Activated CD8-positive, alpha-beta T cell treated with anti-CD3 and anti-CD28 coated beads for 36 hours (primary cell): ENCODE data around the gene THADA. TPM values are rescaled to one million over a fixed set of nuclear protein-coding genes. Genes with fewer than 3 reads are reported as not detected.

ENCODE experiments used
- ATAC-seq: fragments of 200-7000 bp; cut with Tn5 transposase; one replicate; pipeline ENCODE4 v1.10.0; 2021; ENCODE audit warnings: mild to moderate bottlenecking, moderate library complexity
- CTCF ChIA-PET: fragments of 350-600 bp; sonication (Branson Sonifier 250); formaldehyde crosslinking; loops from one replicate; lab custom pipeline; 2021; ENCODE audit warnings: antibody characterized with exemption; lab: Charles Lee
- POLR2A ChIA-PET: fragments of 350-600 bp; sonication (Branson Sonifier 250); formaldehyde crosslinking; loops from one replicate; lab custom pipeline; 2021; ENCODE audit warnings: antibody characterized with exemption; lab: Charles Lee
- DNase-seq: peaks from one replicate; pipeline ENCODE4 v3.0.0-alpha.2; 2020
- H3K27ac Mint-ChIP-seq: one replicate; pipeline ENCODE4 v1.8.0; 2021; ENCODE audit warnings: mild to moderate bottlenecking, mixed read lengths
- H3K27me3 Mint-ChIP-seq: one replicate; pipeline ENCODE4 v1.8.0; 2021; ENCODE audit warnings: mixed read lengths
- H3K36me3 Mint-ChIP-seq: one replicate; pipeline ENCODE4 v1.8.0; 2021; ENCODE audit warnings: low read depth, mixed read lengths
- H3K4me1 Mint-ChIP-seq: one replicate; pipeline ENCODE4 v1.8.0; 2021; ENCODE audit warnings: low read depth, mixed read lengths
- H3K4me3 Mint-ChIP-seq: one replicate; pipeline ENCODE4 v1.8.0; 2021; ENCODE audit warnings: mild to moderate bottlenecking, moderate library complexity, mixed read lengths
- H3K9me3 Mint-ChIP-seq: one replicate; pipeline ENCODE4 v1.8.0; 2021; ENCODE audit warnings: mixed read lengths
- intact Hi-C: fragments of 100-400 bp; cut with micrococcal nuclease; formaldehyde crosslinking; loops from one replicate; pipeline ENCODE4 v1.10.0; 2022
- total RNA-seq, 2 experiments: library from RNA; stranded (reverse); gene quantifications; one replicate each; pipeline ENCODE4 v1.2.3, GENCODE V29; 2021
- TF ChIP-seq, protein P1 (sequence below): fragments of 200-600 bp; IDR thresholded peaks from one replicate; pipeline ENCODE4 v1.8.0; 2022; ENCODE audit warnings: antibody characterized with exemption, mild to moderate bottlenecking

The THADA gene
- total RNA-seq, 2 experiments from 2014 or later = 31.3 to 31.6 TPM

DNA sequence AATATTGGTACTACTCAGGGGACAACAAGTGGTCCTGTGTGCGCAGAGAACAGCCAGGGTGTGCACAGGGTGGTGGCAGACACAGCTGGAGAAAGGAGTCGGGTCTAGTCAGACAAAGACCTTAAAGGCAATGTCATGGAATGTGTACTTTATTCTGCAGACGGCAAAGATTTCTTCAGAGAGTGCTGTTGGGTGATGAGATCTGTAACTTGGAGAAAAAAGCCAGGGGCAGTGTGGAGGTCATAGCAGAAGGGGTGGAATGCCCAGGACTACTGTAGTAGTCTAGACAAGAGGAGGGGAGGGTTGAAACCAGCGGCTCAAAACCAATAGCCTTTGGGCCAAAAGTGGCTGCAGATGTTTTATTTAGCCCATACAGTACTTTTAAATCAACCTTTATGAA, 248.1 kb downstream of the THADA start:
- TF ChIP-seq, protein P1, sequence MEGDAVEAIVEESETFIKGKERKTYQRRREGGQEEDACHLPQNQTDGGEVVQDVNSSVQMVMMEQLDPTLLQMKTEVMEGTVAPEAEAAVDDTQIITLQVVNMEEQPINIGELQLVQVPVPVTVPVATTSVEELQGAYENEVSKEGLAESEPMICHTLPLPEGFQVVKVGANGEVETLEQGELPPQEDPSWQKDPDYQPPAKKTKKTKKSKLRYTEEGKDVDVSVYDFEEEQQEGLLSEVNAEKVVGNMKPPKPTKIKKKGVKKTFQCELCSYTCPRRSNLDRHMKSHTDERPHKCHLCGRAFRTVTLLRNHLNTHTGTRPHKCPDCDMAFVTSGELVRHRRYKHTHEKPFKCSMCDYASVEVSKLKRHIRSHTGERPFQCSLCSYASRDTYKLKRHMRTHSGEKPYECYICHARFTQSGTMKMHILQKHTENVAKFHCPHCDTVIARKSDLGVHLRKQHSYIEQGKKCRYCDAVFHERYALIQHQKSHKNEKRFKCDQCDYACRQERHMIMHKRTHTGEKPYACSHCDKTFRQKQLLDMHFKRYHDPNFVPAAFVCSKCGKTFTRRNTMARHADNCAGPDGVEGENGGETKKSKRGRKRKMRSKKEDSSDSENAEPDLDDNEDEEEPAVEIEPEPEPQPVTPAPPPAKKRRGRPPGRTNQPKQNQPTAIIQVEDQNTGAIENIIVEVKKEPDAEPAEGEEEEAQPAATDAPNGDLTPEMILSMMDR = no peak
- Mint-ChIP-seq H3K27ac (no peak overlapping the region), H3K4me1 (no peaks in the 10 kb centered on the region), H3K4me3 (no peak overlapping the region), H3K36me3 (peaks cover 11% of the 10 kb centered on the region), H3K27me3 (no peaks in the 10 kb centered on the region), H3K9me3 (no peaks in the 10 kb centered on the region)
- intact Hi-C loops = no loop called here
- ATAC-seq (no peak), DNase-seq (no peak)
- ChIA-PET CTCF (no interaction called here), POLR2A (no interaction called here)

DNA sequence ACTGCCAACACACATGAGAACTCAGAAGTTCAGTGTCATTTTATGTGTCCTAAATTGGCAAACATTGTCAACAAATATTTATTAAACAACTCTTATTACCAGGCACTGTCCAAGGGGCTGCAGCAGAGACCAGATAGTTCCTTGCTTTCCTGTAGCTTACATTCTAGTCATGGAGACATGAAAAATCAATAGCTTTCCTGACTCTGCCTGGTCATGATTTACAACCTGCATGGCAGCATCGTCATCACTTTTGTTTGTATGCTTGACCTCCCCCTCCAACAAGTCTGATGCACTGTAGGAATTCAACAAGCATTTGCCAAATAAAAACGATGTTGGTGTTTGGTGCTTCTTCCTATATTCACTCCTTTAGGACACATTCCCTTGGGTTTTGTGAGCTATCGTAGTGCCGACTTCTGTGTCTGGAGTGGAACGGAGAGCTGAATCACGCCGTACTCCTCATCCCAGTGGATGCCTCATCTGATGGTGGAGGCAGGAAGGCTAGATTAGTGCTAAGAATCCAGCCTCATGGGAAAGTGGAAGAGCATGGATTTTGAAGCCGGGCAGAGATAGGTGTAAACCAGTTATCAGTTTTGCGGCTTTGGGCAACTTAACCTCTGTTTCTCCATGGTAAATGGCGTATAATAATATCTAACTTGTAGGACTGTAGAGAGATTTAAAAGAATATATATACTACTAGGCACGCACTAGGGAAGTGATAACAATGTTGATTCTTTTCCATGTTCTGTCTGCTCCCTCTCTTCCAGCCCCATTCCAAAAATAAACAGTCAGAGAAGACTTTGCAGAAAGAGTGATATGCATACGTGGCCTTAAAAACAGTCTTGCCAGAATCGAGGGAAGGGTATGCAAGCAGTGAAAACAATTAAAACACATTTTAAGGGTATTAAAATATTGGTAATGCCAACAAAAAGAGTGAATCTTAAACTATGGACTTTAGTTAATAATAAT, 249.0 kb downstream of the THADA start:
- ChIA-PET POLR2A (interaction anchor here (1.1 kb wide), 1 partner anchor 17 kb away, joined by 3 read pairs; no protein-coding TSS in a partner anchor), CTCF (no interaction called here)
- H3K4me3 Mint-ChIP-seq = no peak overlapping the region

DNA sequence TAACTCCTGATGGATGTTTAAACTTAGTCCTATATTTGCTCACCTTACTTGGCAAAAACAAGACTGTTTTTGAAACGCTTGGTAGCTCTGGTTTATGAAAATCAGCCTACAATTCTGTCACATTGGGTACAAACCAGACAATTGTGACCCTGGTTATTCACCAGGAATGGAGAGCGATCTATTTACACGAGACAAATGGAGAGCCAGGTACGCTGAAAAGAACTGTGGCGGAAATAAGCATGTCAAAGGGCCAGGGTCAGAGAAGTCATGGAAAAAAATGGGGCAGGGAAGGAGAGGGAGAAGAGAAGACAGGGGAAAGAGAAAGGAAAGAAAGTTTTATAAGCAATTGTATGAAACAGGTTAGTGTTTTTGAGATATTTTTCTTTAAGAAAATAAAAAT, 250.0 kb downstream of the THADA start:
- POLR2A ChIA-PET = interaction anchor here (1.1 kb wide), 1 partner anchor 16 kb away, joined by 3 read pairs; no protein-coding TSS in a partner anchor
- no peak for ATAC-seq
- intact Hi-C loops = no loop called here
- no peaks in the 10 kb centered on the region for H3K27me3 Mint-ChIP-seq
- CTCF ChIA-PET = no interaction called here
- H3K4me3 Mint-ChIP-seq = no peak overlapping the region
- H3K27ac Mint-ChIP-seq = no peak overlapping the region
- no peaks in the 10 kb centered on the region for H3K9me3 Mint-ChIP-seq
- no peaks in the 10 kb centered on the region for H3K4me1 Mint-ChIP-seq
- no peak for DNase-seq
- TF ChIP-seq, protein P1 = no peak
- H3K36me3 Mint-ChIP-seq = peaks cover 17% of the 10 kb centered on the region

More for the DNA sequence above, 249.0 kb downstream of the THADA start:
- Mint-ChIP-seq H3K4me1 (no peaks in the 10 kb centered on the region), H3K36me3 (peaks cover 17% of the 10 kb centered on the region), H3K9me3 (no peaks in the 10 kb centered on the region), H3K27me3 (no peaks in the 10 kb centered on the region), H3K27ac (no peak overlapping the region)
- intact Hi-C loops = no loop called here
- TF ChIP-seq, protein P1 = no peak
- DNase-seq (no peak), ATAC-seq (no peak)

DNA sequence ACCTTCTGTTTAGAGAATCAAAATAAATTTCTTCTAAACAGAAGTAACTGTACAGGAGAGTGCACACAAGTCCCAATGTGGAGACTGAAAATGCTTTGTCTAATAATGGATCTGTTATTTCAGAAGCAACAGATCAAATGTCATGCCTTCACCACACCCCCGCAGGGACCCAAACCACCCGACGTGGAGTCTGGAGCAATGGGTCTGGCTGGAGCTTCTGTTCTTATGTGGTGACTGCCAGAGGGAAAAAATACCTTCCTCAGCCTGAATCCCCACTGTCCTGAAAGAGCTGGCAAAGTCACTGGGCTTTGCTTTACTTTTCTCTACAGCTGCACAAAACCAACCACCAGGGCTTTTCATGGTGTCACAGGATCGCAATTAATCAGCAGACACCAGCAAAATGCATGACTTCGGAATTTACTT, 250.4 kb downstream of the THADA start:
- intact Hi-C loops = no loop called here
- TF ChIP-seq, protein P1 = no peak
- Mint-ChIP-seq H3K4me3 (no peak overlapping the region), H3K9me3 (no peaks in the 10 kb centered on the region), H3K27me3 (no peaks in the 10 kb centered on the region), H3K36me3 (peaks cover 20% of the 10 kb centered on the region), H3K27ac (no peak overlapping the region), H3K4me1 (no peaks in the 10 kb centered on the region)
- CTCF ChIA-PET = no interaction called here
- POLR2A ChIA-PET = no interaction called here
- ATAC-seq (no peak), DNase-seq (no peak)

DNA sequence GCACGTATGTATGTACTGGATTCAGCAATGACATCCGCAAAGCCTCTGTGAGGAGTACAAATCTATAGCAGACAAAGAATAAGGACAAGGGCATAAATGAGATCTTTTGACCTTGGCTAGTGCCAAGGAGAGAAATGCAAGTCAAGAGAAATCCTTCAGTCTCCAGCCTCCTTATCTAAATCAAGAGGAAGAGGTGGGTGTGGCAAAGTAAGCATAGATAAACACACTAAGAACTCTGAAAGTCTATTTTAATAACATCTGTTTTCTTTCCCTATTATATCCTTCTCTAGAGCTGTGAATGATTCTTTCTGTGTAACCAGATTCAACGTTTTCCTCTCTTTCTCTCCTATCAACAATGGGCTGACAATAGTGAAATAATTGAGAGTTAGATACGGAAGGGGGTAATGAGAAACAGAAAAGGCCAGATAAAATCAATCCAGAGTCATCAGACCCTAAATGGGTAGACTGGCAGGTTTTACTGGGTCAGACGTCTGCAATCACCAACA, 250.9 kb downstream of the THADA start:
- Mint-ChIP-seq H3K4me3 (no peak overlapping the region), H3K9me3 (no peaks in the 10 kb centered on the region), H3K27me3 (no peaks in the 10 kb centered on the region), H3K4me1 (no peaks in the 10 kb centered on the region), H3K27ac (no peak overlapping the region), H3K36me3 (peaks cover 17% of the 10 kb centered on the region)
- intact Hi-C loops = no loop called here
- ATAC-seq (no peak), DNase-seq (no peak)
- ChIA-PET POLR2A (no interaction called here), CTCF (no interaction called here)
- TF ChIP-seq, protein P1 = no peak
